H9 (cell line): ENCODE measurements around the gene DRD1. TPM values are rescaled to one million over a fixed set of nuclear protein-coding genes. Genes with fewer than 3 reads are reported as not detected.

Experiments used
- DNase-seq: peaks from one replicate; pipeline ENCODE4 v3.0.0-alpha.2; 2017
- H2AFZ ChIP-seq: one replicate; pipeline ENCODE4 v1.6.1; 2013; ENCODE audit warnings: mild to moderate bottlenecking, low read length, control low read depth, moderate library complexity
- H2AK5ac ChIP-seq: 2 replicates; pipeline ENCODE4 v1.6.1; 2013; ENCODE audit warnings: low read length, control low read depth, mixed read lengths; ENCODE audit not compliant: insufficient read length
- H2BK120ac ChIP-seq: one replicate; pipeline ENCODE4 v1.6.1; 2013; ENCODE audit warnings: low read depth, mild to moderate bottlenecking, low read length, control low read depth, inconsistent platforms; ENCODE audit not compliant: poor library complexity, severe bottlenecking
- H2BK12ac ChIP-seq: 2 replicates; pipeline ENCODE4 v1.6.1; 2013; ENCODE audit warnings: low read length, control low read depth, mixed read lengths, low read depth; ENCODE audit not compliant: insufficient read length
- H2BK15ac ChIP-seq: 2 replicates; pipeline ENCODE4 v1.6.1; 2013; ENCODE audit warnings: low read depth, low read length, control low read depth
- H2BK20ac ChIP-seq: one replicate; pipeline ENCODE4 v1.6.1; 2013; ENCODE audit warnings: low read depth, mild to moderate bottlenecking, low read length, control low read depth, inconsistent platforms; ENCODE audit not compliant: poor library complexity, severe bottlenecking
- H2BK5ac ChIP-seq: 2 replicates; pipeline ENCODE4 v1.6.1; 2013; ENCODE audit warnings: low read length, control low read depth, mixed read lengths; ENCODE audit not compliant: insufficient read length
- H3K14ac ChIP-seq: 2 replicates; pipeline ENCODE4 v1.6.1; 2013; ENCODE audit warnings: low read length, control low read depth; ENCODE audit not compliant: insufficient read depth
- H3K18ac ChIP-seq: 2 replicates; pipeline ENCODE4 v1.6.1; 2013; ENCODE audit warnings: low read depth, mild to moderate bottlenecking, mixed read lengths, low read length, control low read depth; ENCODE audit not compliant: insufficient read length
- H3K23ac ChIP-seq: 2 replicates; pipeline ENCODE4 v1.6.1; 2013; ENCODE audit warnings: low read length, control low read depth, mixed read lengths, low read depth; ENCODE audit not compliant: insufficient read length
- H3K23me2 ChIP-seq: 2 replicates; pipeline ENCODE4 v1.6.1; 2013; ENCODE audit warnings: low read depth, mild to moderate bottlenecking, mixed read lengths, low read length, control low read depth; ENCODE audit not compliant: insufficient read length, poor library complexity, severe bottlenecking
- H3K27ac ChIP-seq: 2 replicates; pipeline ENCODE4 v1.5.1; 2013; ENCODE audit warnings: low read length, control low read depth, mixed read lengths, low read depth; ENCODE audit not compliant: insufficient read length
- H3K27me3 ChIP-seq: 2 replicates; pipeline ENCODE4 v1.6.1; 2013; ENCODE audit warnings: low read length, control low read depth, inconsistent platforms; ENCODE audit not compliant: insufficient read depth
- H3K4ac ChIP-seq: 2 replicates; pipeline ENCODE4 v1.6.1; 2013; ENCODE audit warnings: low read depth, mild to moderate bottlenecking, control low read depth, inconsistent platforms, low read length, moderate library complexity
- H3K4me1 ChIP-seq: 2 replicates; pipeline ENCODE4 v1.6.1; 2013; ENCODE audit warnings: low read length, control low read depth, inconsistent platforms; ENCODE audit not compliant: insufficient read depth
- H3K4me2 ChIP-seq: 2 replicates; pipeline ENCODE4 v1.6.1; 2013; ENCODE audit warnings: low read length, control low read depth, mixed read lengths; ENCODE audit not compliant: insufficient read length, insufficient read depth
- H3K56ac ChIP-seq: 2 replicates; pipeline ENCODE4 v1.6.1; 2013; ENCODE audit warnings: low read depth, mild to moderate bottlenecking, mixed read lengths, low read length, control low read depth; ENCODE audit not compliant: insufficient read length
- H3K79me1 ChIP-seq: 2 replicates; pipeline ENCODE4 v1.6.1; 2013; ENCODE audit warnings: low read depth, mild to moderate bottlenecking, moderate library complexity, low read length, control low read depth, inconsistent platforms; ENCODE audit not compliant: insufficient read depth, poor library complexity, severe bottlenecking
- H3K79me2 ChIP-seq: 2 replicates; pipeline ENCODE4 v1.6.1; 2013; ENCODE audit warnings: low read length, control low read depth, inconsistent platforms; ENCODE audit not compliant: insufficient read depth
- H3K9ac ChIP-seq: 2 replicates; pipeline ENCODE4 v1.6.1; 2013; ENCODE audit warnings: low read length, control low read depth, mixed read lengths; ENCODE audit not compliant: insufficient read length; ENCODE audit errors: extremely low read depth
- H3K9me3 ChIP-seq: one replicate; pipeline ENCODE4 v1.6.1; 2013; ENCODE audit warnings: low read depth, low read length, inconsistent platforms; ENCODE audit not compliant: control insufficient read depth
- H3T11ph ChIP-seq: one replicate; pipeline ENCODE4 v1.6.1; 2013; ENCODE audit warnings: mild to moderate bottlenecking, low read length, control low read depth, inconsistent platforms
- H4K20me1 ChIP-seq: one replicate; pipeline ENCODE4 v1.6.1; 2013; ENCODE audit not compliant: control insufficient read depth, insufficient read length, insufficient read depth
- H4K5ac ChIP-seq: 2 replicates; pipeline ENCODE4 v1.6.1; 2013; ENCODE audit warnings: low read depth, mild to moderate bottlenecking, mixed read lengths, low read length, control low read depth; ENCODE audit not compliant: insufficient read length
- H4K8ac ChIP-seq: replicated peaks from 2 replicates; pipeline ENCODE4 v1.6.1; 2013; ENCODE audit warnings: low read length, control low read depth, mixed read lengths, low read depth; ENCODE audit not compliant: insufficient read length
- H4K91ac ChIP-seq: 2 replicates; pipeline ENCODE4 v1.6.1; 2013; ENCODE audit warnings: low read depth, mild to moderate bottlenecking, moderate library complexity, mixed read lengths, low read length, control low read depth; ENCODE audit not compliant: insufficient read length
- H3K27ac Mint-ChIP-seq, 3 experiments: 2 replicates in 2 of 3; 3 replicates in 1 of 3; pipeline ENCODE4 v1.8.0; 2020 to 2021; ENCODE audit warnings: mixed read lengths in 3 of 3, mild to moderate bottlenecking in 1 of 3, moderate library complexity in 1 of 3
- H3K27me3 Mint-ChIP-seq: 2 replicates; pipeline ENCODE4 v1.8.0; 2021; ENCODE audit warnings: low read depth, mild to moderate bottlenecking, moderate library complexity, mixed read lengths
- H3K36me3 Mint-ChIP-seq, 3 experiments: 2 replicates in 2 of 3; 3 replicates in 1 of 3; pipeline ENCODE4 v1.8.0; 2020 to 2021; ENCODE audit warnings: low read depth in 3 of 3, mixed read lengths in 3 of 3; ENCODE audit not compliant: insufficient read depth in 1 of 3
- H3K4me1 Mint-ChIP-seq, 2 experiments: 2 replicates each; pipeline ENCODE4 v1.8.0; 2020; ENCODE audit warnings: mixed read lengths in 2 of 2
- H3K4me3 Mint-ChIP-seq, 2 experiments: 2 replicates in 1 of 2; 3 replicates in 1 of 2; pipeline ENCODE4 v1.8.0; 2020 to 2021; ENCODE audit warnings: mild to moderate bottlenecking in 2 of 2, mixed read lengths in 2 of 2, moderate library complexity in 1 of 2
- H3K9me3 Mint-ChIP-seq, 2 experiments: 2 replicates in 1 of 2; 3 replicates in 1 of 2; pipeline ENCODE4 v1.8.0; 2020; ENCODE audit warnings: mild to moderate bottlenecking in 2 of 2, mixed read lengths in 2 of 2, moderate library complexity in 1 of 2
- CTCF ChIP-seq: fragments of 200-600 bp; sonication (generic); conservative IDR thresholded peaks from 3 replicates; pipeline ENCODE4 v1.8.0; 2021; ENCODE audit warnings: antibody characterized with exemption, mild to moderate bottlenecking
- whole genome bisulfite sequencing: extraction: QIAGEN DNeasy Blood & Tissue Kit; methylation state at CpG from one replicate; pipeline ENCODE4 v1.1.7; 2013; ENCODE audit warnings: missing lambda C conversion rate, low lambda C conversion rate, mixed read lengths; ENCODE audit not compliant: insufficient read length; ENCODE audit errors: extremely low coverage; 5-methylcytosine and 5-hydroxymethylcytosine counted together
- total RNA-seq: library from RNA; stranded (reverse); gene quantifications from 2 replicates; pipeline ENCODE4 v1.2.1, GENCODE V29; 2021

The DRD1 gene
- total RNA-seq, 1 experiment from 2014 or later: not detected

DNA sequence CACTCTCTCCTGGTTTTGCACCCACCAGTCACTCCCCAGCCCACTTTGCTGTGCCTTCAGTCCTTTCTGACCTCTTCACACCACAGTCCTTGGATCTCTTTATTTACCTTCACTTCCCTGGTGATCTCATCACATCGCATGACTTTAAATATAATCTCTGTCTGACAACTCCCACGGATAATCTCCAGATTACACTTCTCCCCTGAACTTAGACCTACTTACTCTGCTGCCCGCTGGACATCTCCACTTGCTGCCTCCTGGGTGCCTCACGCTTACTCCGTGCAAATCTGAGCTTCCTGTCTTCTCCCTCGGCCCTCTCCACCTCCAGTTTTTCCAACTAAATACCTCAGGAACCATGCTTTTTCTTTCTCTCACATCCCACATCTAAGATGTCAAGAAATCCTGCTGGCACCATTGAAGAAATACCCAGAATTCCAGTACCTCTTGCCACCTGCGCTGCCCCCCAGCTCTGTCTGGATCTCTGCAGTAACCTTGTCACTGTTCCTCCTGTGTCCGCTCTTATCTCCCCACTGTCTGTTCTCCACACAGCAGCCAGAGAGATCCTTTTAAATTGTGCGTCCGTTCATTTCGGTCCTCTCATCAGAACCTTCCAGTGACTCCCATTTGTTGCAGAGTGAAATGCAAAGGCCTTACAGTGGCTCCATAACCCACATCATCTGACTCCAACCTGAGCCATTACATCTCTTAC lies 43.7 kb upstream of the DRD1 start:
- peaks cover 3 to 6% of the 10 kb centered on the region in 2 experiments; a peak in 2 of 4 replicates for H3K4me1 Mint-ChIP-seq
- no peak overlapping the region for H3K4ac ChIP-seq
- no peak overlapping the region for H4K91ac ChIP-seq
- no peak for TF ChIP-seq CTCF
- H2BK120ac ChIP-seq: no peak overlapping the region
- H3T11ph ChIP-seq: no peak overlapping the region
- H4K20me1 ChIP-seq: no peaks in the 10 kb centered on the region
- no peak overlapping the region for H3K4me2 ChIP-seq
- H3K79me2 ChIP-seq: peaks cover 13% of the 10 kb centered on the region; the same call in 1 of the 2 replicates
- no peak overlapping the region for H3K27ac ChIP-seq
- H3K9me3 ChIP-seq: no peaks in the 10 kb centered on the region
- H3K9me3 Mint-ChIP-seq: no peaks in the 10 kb centered on the region
- no peak overlapping the region for H2BK12ac ChIP-seq
- no peak overlapping the region for H3K23ac ChIP-seq
- no peak overlapping the region for H2BK5ac ChIP-seq
- H3K27me3 ChIP-seq: no peaks in the 10 kb centered on the region
- no peak overlapping the region for H3K4me3 Mint-ChIP-seq
- H3K27ac Mint-ChIP-seq: peak overlapping the region; percentile 4 to 50 (median 21); a peak in 4 of 7 replicates
- H3K23me2 ChIP-seq: no peaks in the 10 kb centered on the region
- no peak overlapping the region for H3K9ac ChIP-seq
- H2AK5ac ChIP-seq: no peak overlapping the region
- DNase-seq: no peak
- H4K5ac ChIP-seq: no peak overlapping the region
- no peak overlapping the region for H2AFZ ChIP-seq
- no peak overlapping the region for H3K14ac ChIP-seq
- no CpG with 5 or more reads among the region's 11 CpGs for WGBS
- no peak overlapping the region for H2BK20ac ChIP-seq
- no peaks in the 10 kb centered on the region for H3K4me1 ChIP-seq
- no peak overlapping the region for H3K18ac ChIP-seq
- no peak overlapping the region for H2BK15ac ChIP-seq
- no peak overlapping the region for H3K56ac ChIP-seq
- H3K79me1 ChIP-seq: no peaks in the 10 kb centered on the region
- no peaks in the 10 kb centered on the region for H3K27me3 Mint-ChIP-seq
- H4K8ac ChIP-seq: no peak overlapping the region
- peaks cover 41 to 63% (median 55%) of the 10 kb centered on the region in 3 experiments for H3K36me3 Mint-ChIP-seq
